ENCODE data around the gene SEPTIN10. TPM values are rescaled to one million over a fixed set of nuclear protein-coding genes. Genes with fewer than 3 reads are reported as not detected.

SEPTIN10 gene
- total RNA-seq = 10 to 100 TPM; 44.9 to 46.5 TPM

- peaks cover 35% of the 10 kb centered on the region for H3K4me1 ChIP-seq
- WGBS, 2 donors = 0 to 1% methylated on average over 3 to 99 of the region's 104 CpGs
- no peaks in the 10 kb centered on the region for H3K36me3 ChIP-seq (replicated peaks in 1 of 2; ENCODE audit: insufficient read depth in 1 of 2, low read depth in 2 of 2)
- DNase-seq (peak; percentile 94 to 95 (median 95)), ATAC-seq (peak; percentile 91)
- peak within 1 kb of the TSS; percentile 87 to 98 (median 93) for H3K27ac ChIP-seq
- peak in 2 of 7 experiments; percentile 1 to 14 for TF ChIP-seq CTCF (IDR thresholded peaks at IDR 0.05)
- TF ChIP-seq POLR2A (IDR thresholded peaks at IDR 0.05) = peak; percentile 82 to 95 (median 83)
- H3K9me3 ChIP-seq = no peaks in the 10 kb centered on the region
- no peaks in the 10 kb centered on the region for H3K27me3 ChIP-seq
- intact Hi-C loops (cut with DNase I) = no loop called here
- peak within 1 kb of the TSS; percentile 55 to 66 for H3K4me3 ChIP-seq
These were observed at the start of gene SEPTIN10, which contains the start of gene SOWAHC for GRCh38 chr2:109613922-109614714. SEPTIN10 (minus strand) TSS chr2:109613966; CDS start chr2:109613827, 139 bp downstream. SOWAHC (plus strand) TSS chr2:109614364; CDS start chr2:109614490, 126 bp downstream.

DNA sequence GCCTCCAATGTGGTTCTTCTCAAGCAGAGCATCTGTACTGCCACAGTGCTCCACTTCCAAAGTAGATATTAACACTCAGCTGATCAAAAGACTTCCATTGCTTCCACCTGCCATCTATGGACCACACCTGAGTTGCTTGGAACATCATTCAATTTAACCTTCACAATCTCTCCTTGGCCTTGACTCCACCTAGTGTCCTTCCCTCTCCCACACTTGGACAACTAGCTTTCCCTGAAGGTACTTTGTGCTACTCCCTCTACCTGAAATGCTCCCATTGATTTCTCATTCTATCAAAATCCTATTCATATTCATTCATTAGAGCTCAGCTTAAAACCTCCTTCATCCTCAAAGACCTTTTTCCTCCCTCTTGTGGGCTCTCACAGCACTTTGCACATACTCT lies 49.1 kb upstream of the SEPTIN10 start:
- intact Hi-C loops (cut with DNase I) = no loop called here

GRCh38 chr2:109660046-109660860 lies 46.5 kb upstream of the SEPTIN10 start:
- Histone ChIP-seq H3K27ac (no peak overlapping the region), H3K27me3 (no peaks in the 10 kb centered on the region), H3K4me3 (no peak overlapping the region), H3K9me3 (no peaks in the 10 kb centered on the region), H3K4me1 (no peaks in the 10 kb centered on the region), H3K36me3 (replicated peaks in 1 of 2; ENCODE audit: insufficient read depth in 1 of 2, low read depth in 2 of 2) (no peaks in the 10 kb centered on the region)
- no peak for TF ChIP-seq CTCF (IDR thresholded peaks at IDR 0.05)
- no peak for TF ChIP-seq POLR2A (IDR thresholded peaks at IDR 0.05)
- 86 to 89% methylated on average over 3 of the region's 3 CpGs for WGBS, 2 donors
- intact Hi-C loops (cut with DNase I) = no loop called here
- no peak for ATAC-seq
- no peak for DNase-seq

More for the DNA sequence above, 49.1 kb upstream of the SEPTIN10 start:
- TF ChIP-seq POLR2A (IDR thresholded peaks at IDR 0.05) (no peak), CTCF (IDR thresholded peaks at IDR 0.05) (peak in 4 of 7 experiments; percentile 26 to 47 (median 44))
- DNase-seq = no peak
- H3K27me3 ChIP-seq = no peaks in the 10 kb centered on the region
- ATAC-seq = no peak
- H3K36me3 ChIP-seq (replicated peaks in 1 of 2; ENCODE audit: insufficient read depth in 1 of 2, low read depth in 2 of 2) = no peaks in the 10 kb centered on the region
- no peak overlapping the region for H3K27ac ChIP-seq
- H3K4me1 ChIP-seq = no peaks in the 10 kb centered on the region
- no peaks in the 10 kb centered on the region for H3K9me3 ChIP-seq
- no peak overlapping the region for H3K4me3 ChIP-seq

GRCh38 chr2:109659396-109660045 lies 45.8 kb upstream of the SEPTIN10 start:
- TF ChIP-seq CTCF (IDR thresholded peaks at IDR 0.05) (no peak), POLR2A (IDR thresholded peaks at IDR 0.05) (no peak)
- Histone ChIP-seq H3K4me3 (no peak overlapping the region), H3K4me1 (no peaks in the 10 kb centered on the region), H3K27ac (no peak overlapping the region), H3K36me3 (replicated peaks in 1 of 2; ENCODE audit: insufficient read depth in 1 of 2, low read depth in 2 of 2) (no peaks in the 10 kb centered on the region), H3K27me3 (no peaks in the 10 kb centered on the region), H3K9me3 (no peaks in the 10 kb centered on the region)
- ATAC-seq (no peak), DNase-seq (no peak)
- intact Hi-C loops (cut with DNase I) = no loop called here
- WGBS, 2 donors = 78 to 81% methylated on average over 9 of the region's 9 CpGs

Measured in body of pancreas (tissue), 4 donors.